Activated T-cell treated with anti-CD3 and anti-CD28 coated beads, Interleukin-2, amount 50 U/mL, for 4 hours (primary cell): ENCODE results near the gene HEATR5A. TPM values are rescaled to one million over a fixed set of nuclear protein-coding genes. Genes with fewer than 3 reads are reported as not detected.
"Not testable (repeated sequence)": the region's sequence is repeated elsewhere in the genome, so short reads cannot be mapped to it uniquely, and the experiment has no call there.

Source experiments
- ATAC-seq, 2 donors: fragments of 200-7000 bp; cut with Tn5 transposase; one replicate each; pipeline ENCODE4 v1.10.0; 2021
- DNase-seq: peaks from one replicate; pipeline ENCODE4 v3.0.0-alpha.2; 2020
- H3K27me3 Mint-ChIP-seq: one replicate; pipeline ENCODE4 v1.8.0; 2021; ENCODE audit warnings: low read depth, mixed read lengths
- H3K36me3 Mint-ChIP-seq: one replicate; pipeline ENCODE4 v1.8.0; 2022; ENCODE audit warnings: mixed read lengths; ENCODE audit not compliant: insufficient read depth
- H3K4me1 Mint-ChIP-seq: one replicate; pipeline ENCODE4 v1.8.0; 2021; ENCODE audit warnings: low read depth, mixed read lengths
- H3K4me3 Mint-ChIP-seq: one replicate; pipeline ENCODE4 v1.8.0; 2021; ENCODE audit warnings: mild to moderate bottlenecking, moderate library complexity, mixed read lengths
- H3K9me3 Mint-ChIP-seq: one replicate; pipeline ENCODE4 v1.8.0; 2021; ENCODE audit warnings: mixed read lengths
- total RNA-seq, 3 donors: library from RNA; stranded (reverse); gene quantifications; one replicate each; pipeline ENCODE4 v1.2.1, GENCODE V29; 2021

Gene HEATR5A
- total RNA-seq, 3 donors from 2014 or later: 10.7 to 13.0 (median 12.0) TPM

DNA sequence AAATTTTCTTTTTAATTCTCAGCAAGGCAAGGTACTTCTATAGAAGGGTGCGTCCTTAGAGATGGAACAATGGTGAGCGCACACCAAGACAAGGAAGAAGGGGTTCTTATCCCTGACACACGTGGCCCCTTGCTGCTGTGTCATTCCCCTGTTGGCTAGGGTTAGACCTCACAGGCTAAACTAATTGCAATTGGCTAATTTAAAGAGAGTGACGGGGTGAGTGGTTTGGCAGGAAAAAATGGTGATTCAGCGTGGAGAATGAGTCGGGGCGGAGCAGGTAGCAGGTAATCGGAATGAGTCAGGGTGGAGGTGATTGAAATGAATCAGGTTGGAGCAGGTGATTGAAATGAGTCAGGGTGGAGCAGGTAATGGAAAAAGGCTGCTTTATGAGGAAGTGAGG is 176.5 kb downstream of the HEATR5A start:
- no peaks in the 10 kb centered on the region for H3K36me3 Mint-ChIP-seq
- no peaks in the 10 kb centered on the region for H3K9me3 Mint-ChIP-seq
- no peak for DNase-seq
- peak in 1 of 2 donors; percentile 34 for ATAC-seq
- no peak overlapping the region for H3K4me3 Mint-ChIP-seq
- H3K4me1 Mint-ChIP-seq: peaks cover 15% of the 10 kb centered on the region
- no peaks in the 10 kb centered on the region for H3K27me3 Mint-ChIP-seq

- not testable (repeated sequence) for H3K9me3 Mint-ChIP-seq, H3K4me3 Mint-ChIP-seq, ATAC-seq
Measured at GRCh38 chr14:31242161-31242940, 178.0 kb downstream of the HEATR5A start.

More at GRCh38 chr14:31242161-31242940, 178.0 kb downstream of the HEATR5A start:
- H3K36me3 Mint-ChIP-seq, H3K27me3 Mint-ChIP-seq, DNase-seq: not testable (repeated sequence)
- H3K4me1 Mint-ChIP-seq: peaks cover 15% of the 10 kb centered on the region

Other genes starting within 250 kb of the HEATR5A start
- 100 to 1,000 TPM; 100 to 102 (median 101) TPM for gene HECTD1, start 212.8 kb downstream of the HEATR5A start, total RNA-seq
- gene DTD2, start 37.0 kb upstream of the HEATR5A start, total RNA-seq: 10 to 100 TPM; 29.0 to 31.8 (median 30.2) TPM
- gene GPR33, start 67.5 kb upstream of the HEATR5A start, total RNA-seq: not detected
- 10 to 100 TPM; 12.0 to 14.2 (median 12.1) TPM for gene NUBPL, start 140.9 kb upstream of the HEATR5A start, total RNA-seq